AG08395 (cell line): Measurements from ENCODE around the gene THSD4.

Source experiments
- DNase-seq: peaks from one replicate; pipeline ENCODE4 v3.0.0; 2012; ENCODE audit warnings: mixed read lengths, low spot score

THSD4 gene

GRCh38 chr15:71628988-71629770, 513.9 kb downstream of the THSD4 start:
- no peak for DNase-seq

- DNase-seq, result peak; percentile 27
These were observed 514.7 kb downstream of the THSD4 start for GRCh38 chr15:71629781-71630474.

GRCh38 chr15:71630475-71630809, 515.2 kb downstream of the THSD4 start:
- DNase-seq, result no peak

GRCh38 chr15:71632576-71633195, 517.4 kb downstream of the THSD4 start:
- DNase-seq, result no peak

GRCh38 chr15:71634820-71635560, 519.7 kb downstream of the THSD4 start:
- peak; percentile 21 for DNase-seq

- no peak for DNase-seq
These were observed 520.5 kb downstream of the THSD4 start for GRCh38 chr15:71635735-71636134.

- DNase-seq, result no peak
These were observed 523.6 kb downstream of the THSD4 start for GRCh38 chr15:71638876-71639275.

GRCh38 chr15:71639471-71639870, 524.2 kb downstream of the THSD4 start:
- DNase-seq, result no peak

GRCh38 chr15:71643918-71644317, 528.6 kb downstream of the THSD4 start:
- DNase-seq, result no peak

- no peak for DNase-seq
These were observed 531.7 kb downstream of the THSD4 start for GRCh38 chr15:71646767-71647486.

- DNase-seq, result no peak
These were observed 532.2 kb downstream of the THSD4 start for GRCh38 chr15:71647487-71647808.

- no peak for DNase-seq
These were observed 532.8 kb downstream of the THSD4 start for GRCh38 chr15:71648095-71648494.

- DNase-seq, result no peak
These were observed 534.6 kb downstream of the THSD4 start for GRCh38 chr15:71649894-71650293.

GRCh38 chr15:71650603-71651002, 535.3 kb downstream of the THSD4 start:
- DNase-seq, result no peak

GRCh38 chr15:71651750-71652186, 536.5 kb downstream of the THSD4 start:
- DNase-seq, result peak; percentile 69

- no peak for DNase-seq
These were observed 538.9 kb downstream of the THSD4 start for GRCh38 chr15:71654042-71654719.

GRCh38 chr15:71654720-71655174, 539.5 kb downstream of the THSD4 start:
- no peak for DNase-seq

GRCh38 chr15:71656425-71656824, 541.2 kb downstream of the THSD4 start:
- DNase-seq, result no peak

GRCh38 chr15:71657141-71657540, 541.9 kb downstream of the THSD4 start:
- DNase-seq, result no peak

GRCh38 chr15:71658036-71658435, 542.8 kb downstream of the THSD4 start:
- DNase-seq, result no peak
